HepG2 (cell line): ENCODE results near the gene MAN1C1.

ENCODE experiments used
- CTCF ChIP-seq: sonication (generic); formaldehyde crosslinking; IDR thresholded peaks from 2 replicates; pipeline ENCODE4 v1.5.0; 2020; ENCODE audit warnings: mild to moderate bottlenecking, missing genetic modification reagents, moderate library complexity
- EP300 ChIP-seq, 3 experiments: sonication (generic) in 1 of 3; formaldehyde crosslinking in 1 of 3; IDR thresholded peaks; 2 replicates each; pipeline versions ENCODE4 v1.5.1 to v1.6.1; 2011 to 2020; ENCODE audit warnings: low read depth in 2 of 3, low read length in 2 of 3, borderline replicate concordance in 1 of 3, improper control_type of control experiment in 1 of 3, mild to moderate bottlenecking in 1 of 3, missing genetic modification reagents in 1 of 3, moderate library complexity in 1 of 3
- KLF9 ChIP-seq: IDR thresholded peaks from 2 replicates; pipeline ENCODE4 v1.6.1; 2016; ENCODE audit warnings: low read depth
- KMT2A ChIP-seq: sonication (generic); formaldehyde crosslinking; IDR thresholded peaks from 2 replicates; pipeline ENCODE4 v1.4.0; 2020; ENCODE audit warnings: missing genetic modification reagents
- NFE2L2 ChIP-seq: fragments of 150-350 bp; IDR thresholded peaks from 2 replicates; pipeline ENCODE4 v1.6.1; 2014; ENCODE audit warnings: low read length
- TF ChIP-seq, protein P1 (sequence below), 2 experiments: fragments of 450-650 bp in 1 of 2; sonication (generic) in 1 of 2; formaldehyde crosslinking; IDR thresholded peaks; 2 replicates each; pipeline versions ENCODE4 v1.5.0 to v1.8.0; 2020 to 2022; ENCODE audit warnings: mild to moderate bottlenecking in 1 of 2, missing genetic modification reagents in 1 of 2

- no peak for TF ChIP-seq NFE2L2
- no peak for TF ChIP-seq KMT2A (CRISPR knock-in tag)
- TF ChIP-seq, protein P1, sequence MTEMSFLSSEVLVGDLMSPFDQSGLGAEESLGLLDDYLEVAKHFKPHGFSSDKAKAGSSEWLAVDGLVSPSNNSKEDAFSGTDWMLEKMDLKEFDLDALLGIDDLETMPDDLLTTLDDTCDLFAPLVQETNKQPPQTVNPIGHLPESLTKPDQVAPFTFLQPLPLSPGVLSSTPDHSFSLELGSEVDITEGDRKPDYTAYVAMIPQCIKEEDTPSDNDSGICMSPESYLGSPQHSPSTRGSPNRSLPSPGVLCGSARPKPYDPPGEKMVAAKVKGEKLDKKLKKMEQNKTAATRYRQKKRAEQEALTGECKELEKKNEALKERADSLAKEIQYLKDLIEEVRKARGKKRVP (CRISPR knock-in tag; IDR thresholded peaks at IDR 0.05): no peak
- TF ChIP-seq KLF9 (CRISPR knock-in tag): no peak
- no peak for TF ChIP-seq CTCF (CRISPR knock-in tag)
- no peak for TF ChIP-seq EP300 (IDR thresholded peaks at IDR 0.05; ENCODE audit: low read depth in 2 of 2, low read length in 2 of 2)
- no peak for TF ChIP-seq EP300 (CRISPR knock-in tag; IDR thresholded peaks at IDR 0.05; ENCODE audit: borderline replicate concordance)
Observed at GRCh38 chr1:25787760-25788166, 171.2 kb downstream of the MAN1C1 start.
